Mononuclear cell (primary cell): ENCODE measurements around the gene RBMS1. TPM values are rescaled to one million over a fixed set of nuclear protein-coding genes. Genes with fewer than 3 reads are reported as not detected.
"Not testable (repeated sequence)": the region's sequence is repeated elsewhere in the genome, so short reads cannot be mapped to it uniquely, and the experiment has no call there.

Experiments used
- H3K27me3 ChIP-seq: 2 replicates; pipeline ENCODE4 v1.6.0; 2011; ENCODE audit warnings: low read length, control low read depth; ENCODE audit not compliant: insufficient read depth
- H3K4me1 ChIP-seq: 2 replicates; pipeline ENCODE4 v1.5.1; 2011; ENCODE audit warnings: mild to moderate bottlenecking, low read length, control low read depth; ENCODE audit not compliant: insufficient read depth
- H3K4me3 ChIP-seq: 2 replicates; pipeline ENCODE4 v1.5.1; 2011; ENCODE audit warnings: mild to moderate bottlenecking, low read length, moderate library complexity
- H3K9me3 ChIP-seq: 2 replicates; pipeline ENCODE4 v1.5.1; 2011; ENCODE audit warnings: low read depth, mild to moderate bottlenecking, control low read depth, low read length
- total RNA-seq: library from RNA; depleted of rRNA; stranded (reverse); fragments of >200 nt; gene quantifications from one replicate; pipeline ENCODE4 v1.2.3, GENCODE V29; 2012

Gene RBMS1
- total RNA-seq, 1 donor, result 76.3 TPM

DNA sequence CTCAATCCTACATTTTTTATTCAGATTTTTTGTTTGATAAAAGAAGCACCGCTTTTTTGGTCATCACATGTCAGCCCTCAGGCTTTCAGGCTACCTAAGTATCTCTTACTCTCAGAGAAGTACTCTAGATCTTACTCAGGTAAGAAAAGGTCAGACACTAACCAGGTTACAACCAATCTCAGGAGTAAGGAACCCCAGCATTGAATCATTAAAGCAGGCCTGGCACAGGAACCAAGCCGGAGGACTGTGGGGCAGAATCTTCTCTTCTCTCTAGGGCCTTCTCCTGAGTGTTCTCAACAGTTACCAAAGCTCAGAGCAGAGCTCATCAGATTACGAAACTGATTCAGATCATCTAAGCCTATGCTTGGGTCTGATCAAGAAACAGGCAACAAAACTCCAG lies 28.2 kb downstream of the RBMS1 start:
- Histone ChIP-seq H3K9me3 (no peaks in the 10 kb centered on the region), H3K4me3 (no peak overlapping the region), H3K4me1 (peaks cover 4% of the 10 kb centered on the region), H3K27me3 (no peaks in the 10 kb centered on the region)

DNA sequence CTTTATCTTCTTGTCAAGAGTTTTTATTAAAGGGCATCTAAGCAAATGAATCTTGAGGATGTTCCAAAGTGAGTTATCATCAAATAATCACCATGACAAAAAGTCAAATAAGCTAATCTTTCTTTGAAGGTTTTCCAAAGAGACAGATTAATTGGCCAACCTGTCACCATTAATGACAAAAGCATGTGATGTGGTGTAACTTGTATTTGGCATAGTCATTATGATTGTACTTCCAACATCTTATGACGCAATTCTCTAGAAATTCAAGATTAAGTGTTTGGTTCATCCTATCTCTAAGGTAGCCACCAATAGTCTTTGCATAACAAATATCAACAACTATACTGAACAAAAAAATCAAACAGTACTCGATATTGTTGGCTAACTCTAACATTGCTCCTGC lies 28.6 kb downstream of the RBMS1 start:
- H3K4me1 ChIP-seq, result peaks cover 7% of the 10 kb centered on the region

GRCh38 chr2:160464017-160464416 lies 29.6 kb downstream of the RBMS1 start:
- Histone ChIP-seq H3K4me1 (peaks cover 8% of the 10 kb centered on the region), H3K4me3 (no peak overlapping the region), H3K9me3 (no peaks in the 10 kb centered on the region), H3K27me3 (no peaks in the 10 kb centered on the region)

More for the DNA sequence above, 28.6 kb downstream of the RBMS1 start:
- Histone ChIP-seq H3K9me3 (no peaks in the 10 kb centered on the region), H3K27me3 (no peaks in the 10 kb centered on the region), H3K4me3 (no peak overlapping the region)

DNA sequence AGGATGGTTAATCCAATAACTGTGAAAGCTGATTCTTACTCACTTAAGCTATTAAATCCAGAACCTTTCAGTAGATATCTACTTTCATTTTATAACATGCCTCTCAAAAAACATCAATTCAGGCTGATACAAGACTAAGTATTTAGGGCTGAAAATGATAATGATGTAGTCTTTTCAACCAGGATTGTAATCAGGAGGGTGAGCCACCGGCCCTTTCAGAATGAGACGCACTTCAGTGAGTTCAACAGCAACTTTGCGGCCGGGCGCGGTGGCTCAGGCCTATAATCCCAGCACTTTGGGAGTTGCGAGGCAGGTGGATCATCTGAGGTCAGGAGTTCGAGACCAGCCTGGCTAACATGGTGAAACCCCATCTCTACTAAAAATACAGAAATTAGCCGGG lies 30.4 kb downstream of the RBMS1 start:
- Histone ChIP-seq H3K9me3 (no peaks in the 10 kb centered on the region), H3K27me3 (no peaks in the 10 kb centered on the region), H3K4me1 (peaks cover 8% of the 10 kb centered on the region), H3K4me3 (no peak overlapping the region)

GRCh38 chr2:160460333-160460731 lies 33.3 kb downstream of the RBMS1 start:
- H3K4me1 ChIP-seq, result peaks cover 6% of the 10 kb centered on the region
- H3K9me3 ChIP-seq, result no peaks in the 10 kb centered on the region
- no peak overlapping the region for H3K4me3 ChIP-seq
- no peaks in the 10 kb centered on the region for H3K27me3 ChIP-seq

GRCh38 chr2:160459538-160460332 lies 33.9 kb downstream of the RBMS1 start:
- Histone ChIP-seq H3K9me3 (no peaks in the 10 kb centered on the region), H3K4me1 (peaks cover 5% of the 10 kb centered on the region), H3K4me3 (no peak overlapping the region), H3K27me3 (no peaks in the 10 kb centered on the region)

GRCh38 chr2:160458718-160459453 lies 34.7 kb downstream of the RBMS1 start:
- Histone ChIP-seq H3K4me3 (no peak overlapping the region), H3K9me3 (no peaks in the 10 kb centered on the region), H3K27me3 (no peaks in the 10 kb centered on the region), H3K4me1 (peaks cover 5% of the 10 kb centered on the region)

GRCh38 chr2:160457588-160457987 lies 36.0 kb downstream of the RBMS1 start:
- no peaks in the 10 kb centered on the region for H3K27me3 ChIP-seq
- no peaks in the 10 kb centered on the region for H3K9me3 ChIP-seq
- H3K4me3 ChIP-seq, result no peak overlapping the region
- peaks cover 5% of the 10 kb centered on the region for H3K4me1 ChIP-seq

DNA sequence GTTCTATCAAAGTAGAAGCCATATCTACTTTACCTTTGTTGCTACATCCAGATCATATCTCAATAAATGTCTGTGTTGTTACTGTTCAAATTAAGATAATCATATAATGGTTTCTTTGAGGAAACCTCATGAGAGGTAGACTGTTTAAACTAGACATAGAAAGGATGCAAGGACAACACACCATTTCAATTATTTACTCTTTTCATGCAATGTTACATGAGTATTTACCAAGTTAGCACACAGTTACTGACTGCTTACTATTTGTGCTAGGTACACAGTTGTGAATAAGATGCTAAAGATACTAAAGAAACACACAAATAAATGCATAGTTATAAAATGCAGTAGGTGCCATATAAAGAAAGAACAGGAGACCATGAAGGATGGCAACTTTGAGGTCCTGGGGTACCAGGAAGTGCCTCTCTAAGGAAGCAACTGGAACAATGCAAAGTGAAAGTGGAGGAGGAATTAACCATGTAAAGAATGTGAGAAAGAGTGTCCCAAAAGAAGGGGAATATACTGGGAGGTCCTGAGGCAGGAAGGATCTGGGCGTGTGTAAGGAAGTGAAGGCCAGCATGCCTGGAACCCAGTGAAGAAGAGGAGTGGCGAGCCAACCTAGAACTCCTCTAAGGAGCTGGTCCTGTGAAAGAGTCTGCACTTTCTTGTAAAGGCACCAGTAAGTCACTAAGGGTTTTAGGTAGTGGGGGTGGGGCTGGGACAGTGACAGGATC lies 39.4 kb downstream of the RBMS1 start:
- Histone ChIP-seq H3K9me3 (no peaks in the 10 kb centered on the region), H3K4me3 (no peak overlapping the region)

GRCh38 chr2:160453111-160453820 lies 40.3 kb downstream of the RBMS1 start:
- no peaks in the 10 kb centered on the region for H3K9me3 ChIP-seq
- H3K27me3 ChIP-seq, result no peaks in the 10 kb centered on the region
- no peaks in the 10 kb centered on the region for H3K4me1 ChIP-seq
- H3K4me3 ChIP-seq, result no peak overlapping the region

More for the DNA sequence above, 39.4 kb downstream of the RBMS1 start:
- Histone ChIP-seq H3K4me1 (no peaks in the 10 kb centered on the region), H3K27me3 (no peaks in the 10 kb centered on the region)

DNA sequence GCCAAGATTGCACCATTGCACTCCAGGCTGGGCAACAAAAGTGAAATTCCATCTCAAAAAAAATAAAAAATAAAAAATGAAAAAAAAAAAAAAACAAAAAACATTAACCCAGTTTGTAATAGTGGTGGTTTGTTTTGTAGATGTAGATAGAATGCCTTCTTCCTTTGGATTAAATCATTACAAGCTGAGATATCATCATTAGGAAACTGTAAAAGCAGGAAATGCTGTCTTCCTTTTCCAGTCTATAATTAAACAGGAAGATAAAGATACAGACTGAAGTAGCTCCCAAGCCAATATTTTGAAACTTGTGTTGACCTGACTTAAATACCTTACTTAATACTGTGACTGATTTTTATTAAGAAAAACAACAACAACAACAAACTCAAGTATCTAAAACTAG lies 43.1 kb downstream of the RBMS1 start:
- H3K9me3 ChIP-seq, result no peaks in the 10 kb centered on the region
- H3K27me3 ChIP-seq, result no peaks in the 10 kb centered on the region
- no peak overlapping the region for H3K4me3 ChIP-seq
- no peaks in the 10 kb centered on the region for H3K4me1 ChIP-seq

GRCh38 chr2:160448821-160449220 lies 44.8 kb downstream of the RBMS1 start:
- H3K9me3 ChIP-seq, H3K4me3 ChIP-seq, H3K27me3 ChIP-seq, H3K4me1 ChIP-seq: not testable (repeated sequence)

- Histone ChIP-seq H3K9me3 (no peaks in the 10 kb centered on the region), H3K4me1 (no peaks in the 10 kb centered on the region), H3K4me3 (no peak overlapping the region), H3K27me3 (no peaks in the 10 kb centered on the region)
Observed at GRCh38 chr2:160445673-160446072, 47.9 kb downstream of the RBMS1 start.

DNA sequence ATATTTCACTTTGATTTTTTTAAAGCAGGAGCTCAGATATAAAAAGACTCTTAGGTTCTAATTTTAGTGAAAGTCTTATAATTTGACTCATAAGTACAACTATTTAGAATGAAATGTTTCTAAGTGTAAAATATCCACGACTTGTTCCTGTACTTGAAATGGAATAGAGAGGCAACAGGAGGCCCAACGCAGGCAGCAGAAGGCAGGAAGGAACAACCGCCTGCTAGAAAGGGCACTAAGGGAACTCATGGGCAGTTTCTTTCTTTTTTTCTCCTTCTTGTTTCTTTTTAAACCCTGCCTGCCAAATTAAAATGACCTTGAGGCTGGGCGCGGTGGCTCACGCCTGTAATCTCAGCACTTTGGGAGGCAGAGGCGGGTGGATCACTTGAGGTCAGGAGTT lies 51.0 kb downstream of the RBMS1 start:
- no peaks in the 10 kb centered on the region for H3K4me1 ChIP-seq
- no peaks in the 10 kb centered on the region for H3K27me3 ChIP-seq
- no peaks in the 10 kb centered on the region for H3K9me3 ChIP-seq
- H3K4me3 ChIP-seq, result no peak overlapping the region

- no peaks in the 10 kb centered on the region for H3K4me1 ChIP-seq
- H3K27me3 ChIP-seq, result no peaks in the 10 kb centered on the region
- H3K4me3 ChIP-seq, result no peak overlapping the region
- H3K9me3 ChIP-seq, result no peaks in the 10 kb centered on the region
Observed at GRCh38 chr2:160440888-160441287, 52.7 kb downstream of the RBMS1 start.
